Posterior cingulate gyrus (tissue), 11 donors: Measurements from ENCODE around the gene DESI1.
"Not testable (repeated sequence)": the region's sequence is repeated elsewhere in the genome, so short reads cannot be mapped to it uniquely, and the experiment has no call there.

Experiments used
- DNase-seq, 10 donors: peaks; one replicate each; pipeline versions ENCODE4 v3.0.0 to v3.0.0-alpha.2; 2020 to 2021; ENCODE audit warnings: mixed read lengths in 3 of 10
- intact Hi-C: fragments of 100-400 bp; cut with DNase I; formaldehyde crosslinking; loops from one replicate; pipeline ENCODE4 v1.15.1; 2023

DESI1 gene

DNA sequence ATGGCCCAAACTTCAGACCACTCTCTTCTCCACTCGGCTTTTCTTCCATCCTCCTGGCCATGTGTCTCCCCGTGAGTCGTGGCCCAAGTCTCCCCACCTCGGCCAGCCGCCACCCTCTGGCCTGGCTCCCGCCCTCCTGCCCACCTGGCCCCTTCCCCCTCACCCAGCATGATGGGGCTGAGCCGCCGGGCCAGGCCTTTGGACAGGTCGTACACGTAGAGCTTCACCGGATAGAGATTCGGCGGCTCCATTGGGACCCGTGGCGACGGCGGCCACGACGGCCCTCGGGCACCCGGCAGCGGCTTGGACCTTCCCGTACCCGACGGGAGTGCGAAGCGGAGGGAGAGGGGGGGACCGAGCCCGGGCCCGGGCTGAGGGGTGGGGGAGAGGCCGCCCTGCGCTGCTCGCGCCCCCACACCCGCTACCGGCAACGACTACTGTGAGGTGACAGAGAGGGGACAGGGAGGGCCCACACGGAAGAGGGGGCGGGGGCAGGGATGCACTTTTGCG is at the start of gene DESI1:
DESI1 (minus strand) TSS at position 455 of the 510 bp plus-strand sequence; CDS start at position 251, 204 bp downstream.
- intact Hi-C loops = no loop called here
- DNase-seq = peak in 2 of 10 donors; percentile 15 to 86

DNA sequence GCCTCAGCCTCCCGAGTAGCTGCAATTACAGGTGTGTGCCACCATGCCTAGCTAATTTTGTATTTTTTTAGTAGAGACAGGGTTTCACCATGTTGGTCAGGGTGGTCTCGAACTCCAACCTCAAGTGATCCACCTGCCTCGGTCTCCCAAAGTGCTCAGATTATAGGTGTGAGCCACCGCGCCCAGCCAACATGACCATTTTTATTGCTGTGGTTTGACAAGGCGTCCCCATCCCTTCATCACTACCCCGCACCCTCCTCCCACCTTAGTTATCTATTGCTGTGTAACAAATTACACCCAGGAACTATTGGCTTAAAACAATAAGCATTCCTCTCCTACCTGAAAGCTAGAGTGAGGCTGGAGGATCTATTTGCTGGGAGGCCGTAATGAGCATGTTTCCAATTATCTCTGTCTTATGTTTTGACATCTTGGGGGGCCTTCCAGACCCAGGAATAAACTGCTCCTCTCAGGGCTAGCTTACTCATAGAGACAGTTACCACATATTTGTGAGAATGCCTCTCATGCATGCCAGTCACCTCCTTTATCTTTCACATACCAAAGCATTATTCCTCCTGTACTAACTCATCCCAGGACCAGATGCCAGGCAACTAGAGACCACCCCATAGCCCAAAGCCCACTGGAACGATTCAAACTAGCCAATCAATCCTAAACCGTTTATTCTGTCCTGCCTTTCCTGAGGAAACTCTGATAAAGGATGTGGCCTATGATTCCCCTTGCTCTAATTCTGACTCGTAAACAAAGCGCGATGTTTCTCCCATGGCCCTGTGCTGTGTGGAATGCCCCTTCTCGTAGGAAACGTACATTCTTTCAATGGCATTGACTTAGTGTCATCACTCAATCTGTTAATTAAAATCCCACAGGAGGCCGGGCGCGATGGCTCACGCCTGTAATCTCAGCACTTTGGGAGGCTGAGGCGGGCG is 48.4 kb upstream of the DESI1 start:
- no peak for DNase-seq
- intact Hi-C loops = no loop called here

DNA sequence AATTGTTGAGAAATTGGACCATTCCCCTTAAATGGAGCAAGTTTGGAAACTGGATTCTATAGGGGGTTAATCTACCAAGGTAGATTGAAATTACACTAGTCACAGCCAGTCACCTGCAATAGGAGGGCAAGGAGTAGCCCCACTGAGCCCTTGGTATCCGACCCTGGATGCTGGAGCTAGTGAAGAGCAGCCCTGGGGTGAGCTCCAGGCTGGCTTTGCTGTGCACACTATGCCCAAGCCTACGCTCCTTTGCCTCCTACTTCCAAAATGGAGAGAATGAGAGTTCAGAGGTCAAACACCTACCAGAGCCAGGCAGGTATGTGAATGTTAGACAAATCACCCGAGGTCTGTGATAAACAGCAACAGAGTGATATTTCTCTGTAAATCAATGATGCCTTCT is 44.1 kb upstream of the DESI1 start:
- no peak for DNase-seq
- intact Hi-C loops = no loop called here

DNA sequence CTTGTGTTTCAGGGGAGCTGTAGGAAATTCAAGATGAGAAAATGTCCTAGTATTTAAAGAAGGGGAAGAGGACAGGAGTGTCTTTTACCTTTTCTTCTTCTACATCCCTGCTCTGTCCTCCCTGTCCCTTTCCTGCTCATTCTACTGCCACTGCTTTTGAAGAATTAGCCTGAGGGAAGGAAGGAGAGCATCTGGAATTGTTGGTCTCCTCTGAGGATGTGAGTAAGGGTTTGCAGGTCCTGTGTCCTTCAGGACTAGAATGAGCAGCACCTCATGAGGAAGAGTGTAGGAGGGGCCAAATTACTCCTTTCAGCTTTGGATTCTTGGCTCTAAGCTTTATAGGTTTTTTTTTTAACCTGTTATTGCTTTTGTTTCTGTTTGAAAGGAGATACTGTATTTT is 43.6 kb upstream of the DESI1 start:
- DNase-seq = no peak
- intact Hi-C loops = no loop called here

DNA sequence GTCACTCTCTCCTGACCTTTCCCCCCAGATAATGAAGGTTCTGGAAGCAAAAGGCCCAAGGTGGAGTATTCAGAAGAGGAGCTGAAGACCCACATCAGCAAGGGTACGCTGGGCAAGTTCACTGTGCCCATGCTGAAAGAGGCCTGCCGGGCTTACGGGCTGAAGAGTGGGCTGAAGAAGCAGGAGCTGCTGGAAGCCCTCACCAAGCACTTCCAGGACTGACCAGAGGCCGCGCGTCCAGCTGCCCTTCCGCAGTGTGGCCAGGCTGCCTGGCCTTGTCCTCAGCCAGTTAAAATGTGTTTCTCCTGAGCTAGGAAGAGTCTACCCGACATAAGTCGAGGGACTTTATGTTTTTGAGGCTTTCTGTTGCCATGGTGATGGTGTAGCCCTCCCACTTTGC is 42.8 kb upstream of the DESI1 start:
- intact Hi-C loops = not testable (repeated sequence)
- DNase-seq = peak in 1 of 10 donors; percentile 49

DNA sequence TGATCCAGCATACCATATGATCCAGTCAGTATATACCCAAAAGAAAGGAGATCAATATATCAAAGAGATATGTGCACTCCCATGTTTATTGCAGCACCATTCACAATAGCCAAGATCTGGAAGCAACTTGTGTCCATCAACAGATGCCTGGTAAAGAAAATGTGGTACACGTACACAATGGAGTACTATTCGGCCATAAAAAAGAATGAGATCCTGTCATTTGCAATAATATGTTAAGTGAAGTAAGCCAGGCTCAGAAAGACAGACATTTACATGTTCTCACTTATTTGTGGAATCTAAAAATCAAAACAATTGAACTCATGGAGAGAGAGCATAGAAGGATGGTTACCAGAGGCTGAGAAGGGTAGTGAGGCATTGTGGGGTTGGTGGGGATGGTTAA is 40.9 kb upstream of the DESI1 start:
- intact Hi-C loops = no loop called here
- no peak for DNase-seq

DNA sequence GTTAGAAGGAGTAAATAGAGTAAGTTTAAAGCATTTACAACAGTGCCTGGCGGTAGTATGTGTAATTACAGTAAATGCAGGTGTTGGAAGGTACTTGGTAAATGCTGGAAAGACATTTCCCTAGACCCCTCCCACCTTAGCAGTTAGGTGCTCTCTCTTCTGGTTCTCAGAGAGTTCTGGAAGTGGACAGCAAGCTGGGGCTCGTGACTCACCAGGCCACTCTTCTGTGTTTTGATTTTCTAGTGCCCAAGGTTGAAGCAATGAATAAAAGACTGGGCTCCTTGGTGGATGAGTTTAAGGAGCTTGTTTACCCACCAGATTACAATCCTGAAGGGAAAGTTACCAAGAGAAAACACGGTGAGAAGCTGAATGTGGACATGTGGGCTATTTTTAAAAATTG is 40.2 kb upstream of the DESI1 start:
- intact Hi-C loops = no loop called here
- no peak for DNase-seq

DNA sequence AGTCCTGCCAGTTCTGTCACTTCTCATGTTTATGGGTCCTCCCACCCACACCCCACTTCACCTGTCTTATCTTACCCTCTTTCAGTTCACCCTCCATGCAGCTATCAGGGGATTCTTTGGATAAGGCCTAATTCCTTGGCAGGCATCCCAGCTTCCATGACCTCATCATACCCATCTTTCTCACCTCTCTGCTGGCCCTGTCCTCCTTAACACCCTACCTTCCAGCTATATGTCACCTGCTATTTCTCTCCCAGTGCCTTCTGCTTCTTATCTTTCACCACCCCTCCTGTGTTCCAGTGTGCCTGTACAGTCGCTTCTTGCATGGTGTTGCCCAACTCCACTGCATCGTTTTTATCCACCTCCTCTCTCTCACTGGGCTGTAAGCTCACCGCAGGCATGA is 39.6 kb upstream of the DESI1 start:
- intact Hi-C loops = no loop called here
- no peak for DNase-seq

DNA sequence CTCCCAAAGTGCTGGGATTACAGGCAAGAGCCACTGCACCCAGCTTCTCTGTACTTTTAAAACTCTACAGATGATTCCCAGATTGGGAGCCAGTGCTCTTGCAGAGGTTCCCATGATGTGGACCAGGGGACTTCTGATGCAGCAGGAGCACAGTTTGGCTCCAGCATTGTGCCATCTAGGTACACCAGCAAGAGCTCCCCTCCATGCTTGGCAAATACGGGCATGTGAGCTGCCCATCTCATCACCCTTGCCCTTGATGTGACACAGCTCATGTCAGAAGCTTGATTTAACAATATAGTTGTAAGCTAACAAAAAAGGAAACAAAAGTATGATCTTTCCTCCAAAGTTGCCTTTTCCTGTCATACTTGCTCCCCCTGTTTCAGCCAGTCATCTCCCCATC is 39.1 kb upstream of the DESI1 start:
- intact Hi-C loops = no loop called here
- no peak for DNase-seq

DNA sequence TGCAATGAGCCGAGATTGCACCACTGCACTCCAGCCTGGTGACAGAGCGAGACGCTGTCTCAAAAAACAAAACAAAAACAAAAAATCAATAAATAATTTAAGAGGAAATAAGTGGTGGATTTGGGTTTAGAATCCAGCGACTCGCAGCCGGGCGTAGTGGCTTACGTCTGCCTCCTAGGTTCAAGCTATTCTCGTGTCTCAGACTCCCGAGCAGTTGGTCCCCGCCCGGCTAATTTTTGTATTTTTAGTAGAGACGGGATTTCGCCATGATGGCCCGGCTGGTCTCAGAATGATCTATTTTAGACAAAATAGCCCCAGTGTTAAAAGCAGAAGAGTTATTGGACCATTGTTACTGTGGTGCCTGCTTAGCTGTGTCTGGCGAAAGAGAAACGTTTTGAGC is 38.0 kb upstream of the DESI1 start:
- intact Hi-C loops = no loop called here
- no peak for DNase-seq

DNA sequence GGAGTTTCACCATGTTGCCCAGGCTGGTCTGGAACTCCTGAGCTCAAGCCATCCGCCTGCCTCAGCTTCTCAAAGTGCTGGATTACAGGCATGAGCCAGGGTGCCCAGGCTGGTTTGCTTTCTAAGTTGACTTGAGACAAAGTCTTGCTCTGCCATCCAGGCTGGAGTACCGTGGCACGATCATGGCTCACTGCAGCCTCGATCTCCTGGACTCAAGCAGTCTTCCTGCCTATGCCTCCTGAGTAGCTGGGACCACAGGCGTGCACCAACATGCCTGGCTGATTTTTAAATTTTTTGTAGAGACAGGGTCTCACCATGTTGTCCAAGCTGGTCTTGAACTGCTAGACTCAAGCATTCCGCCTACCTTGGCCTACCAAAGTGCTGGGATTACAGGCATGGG is 36.9 kb upstream of the DESI1 start:
- intact Hi-C loops = no loop called here
- no peak for DNase-seq

DNA sequence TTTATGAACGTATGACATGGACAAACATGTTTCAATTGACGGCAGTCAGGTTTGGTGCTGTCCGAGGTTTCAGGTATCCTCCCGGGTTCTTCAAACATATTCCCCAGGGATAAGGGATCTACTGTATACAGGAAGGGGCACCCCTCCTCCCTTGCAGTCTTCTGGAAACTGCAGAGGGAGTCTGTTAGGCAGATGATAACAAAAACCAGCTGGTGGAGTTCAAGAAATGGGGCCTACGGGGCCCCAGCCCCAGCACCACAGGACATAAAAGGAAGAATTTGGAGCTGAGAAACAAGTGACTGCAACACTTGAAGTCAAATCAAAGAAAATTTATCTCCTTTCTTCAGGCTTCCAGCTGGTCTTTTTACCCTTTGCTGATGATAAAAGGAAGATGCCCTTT is 35.7 kb upstream of the DESI1 start:
- no peak for DNase-seq
- intact Hi-C loops = no loop called here

DNA sequence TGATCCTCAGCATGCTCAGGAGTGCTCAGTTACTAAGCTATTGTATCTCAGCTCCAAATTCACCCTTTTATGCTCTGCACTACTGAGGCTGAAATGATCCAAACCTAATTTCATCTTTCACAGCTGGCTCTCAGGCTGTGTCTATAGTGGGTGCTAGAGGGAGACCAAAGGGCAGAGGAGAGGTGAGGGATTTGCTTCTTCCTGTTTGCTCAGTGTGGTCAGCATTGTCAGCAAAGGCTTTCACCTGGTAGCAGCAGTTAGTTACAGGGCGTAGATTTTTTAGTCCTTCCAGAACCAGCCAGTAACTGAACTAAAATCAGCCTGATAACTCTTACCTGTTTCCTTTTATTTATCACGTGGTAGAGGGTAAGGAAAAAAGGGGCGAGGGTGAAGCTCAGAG is 33.5 kb upstream of the DESI1 start:
- intact Hi-C loops = no loop called here
- DNase-seq = no peak

DNA sequence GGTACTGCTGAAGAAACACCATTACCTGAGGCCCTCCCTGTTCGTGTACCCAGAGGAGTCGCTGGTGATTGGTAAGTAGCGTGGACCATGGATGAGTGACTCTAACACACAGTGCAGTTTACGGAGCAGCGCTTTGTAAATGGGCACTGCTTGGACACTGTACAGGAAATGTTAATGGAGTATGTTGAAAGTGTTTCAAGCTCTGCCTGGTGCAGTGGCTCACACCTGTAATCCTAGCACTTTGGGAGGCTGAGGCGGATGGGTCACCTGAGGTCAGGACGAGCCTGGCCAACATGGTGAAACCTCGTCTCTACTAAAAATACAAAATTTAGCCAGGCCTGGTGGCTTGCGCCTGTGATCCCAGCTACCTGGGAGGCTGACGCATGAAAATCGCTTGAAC is 30.0 kb upstream of the DESI1 start:
- intact Hi-C loops = no loop called here
- DNase-seq = no peak

DNA sequence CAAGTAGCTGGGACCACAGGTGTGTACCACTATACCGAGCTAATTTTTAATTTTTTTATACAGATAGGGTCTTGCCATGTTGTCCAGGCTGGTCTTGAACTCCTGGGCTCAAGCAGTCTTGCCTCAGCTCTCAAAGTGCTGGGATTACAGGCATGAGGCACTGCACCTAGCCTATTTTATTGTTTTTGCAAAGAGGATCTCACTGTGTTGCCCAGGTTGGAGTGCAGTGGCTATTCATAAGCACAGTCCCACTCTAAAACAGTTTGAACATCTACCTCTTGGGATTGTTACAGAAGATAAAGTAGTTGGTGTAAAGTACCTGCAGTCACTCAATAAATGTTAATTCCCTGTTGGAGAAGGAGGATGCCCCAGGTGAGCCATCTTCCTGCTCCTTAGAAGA is 29.4 kb upstream of the DESI1 start:
- intact Hi-C loops = no loop called here
- no peak for DNase-seq

DNA sequence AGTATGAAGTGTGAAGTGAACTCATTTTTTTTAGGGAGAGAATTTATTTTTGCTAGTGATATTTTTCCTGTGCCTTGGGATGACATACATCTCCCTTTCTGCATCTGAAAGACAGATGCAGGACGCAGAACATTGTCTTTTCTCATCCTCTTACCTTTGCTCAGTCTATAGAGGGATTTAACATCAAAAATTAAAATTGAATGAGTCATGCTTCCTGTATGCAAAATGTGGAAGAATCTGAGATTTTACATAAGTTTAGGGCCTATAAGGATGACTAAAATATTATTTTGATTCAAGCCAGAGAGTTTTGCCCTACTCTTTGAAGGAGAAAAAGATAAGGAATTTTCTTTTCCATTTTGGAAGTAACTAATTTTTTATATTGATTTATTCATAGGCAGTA is 27.6 kb upstream of the DESI1 start:
- intact Hi-C loops = no loop called here

DNA sequence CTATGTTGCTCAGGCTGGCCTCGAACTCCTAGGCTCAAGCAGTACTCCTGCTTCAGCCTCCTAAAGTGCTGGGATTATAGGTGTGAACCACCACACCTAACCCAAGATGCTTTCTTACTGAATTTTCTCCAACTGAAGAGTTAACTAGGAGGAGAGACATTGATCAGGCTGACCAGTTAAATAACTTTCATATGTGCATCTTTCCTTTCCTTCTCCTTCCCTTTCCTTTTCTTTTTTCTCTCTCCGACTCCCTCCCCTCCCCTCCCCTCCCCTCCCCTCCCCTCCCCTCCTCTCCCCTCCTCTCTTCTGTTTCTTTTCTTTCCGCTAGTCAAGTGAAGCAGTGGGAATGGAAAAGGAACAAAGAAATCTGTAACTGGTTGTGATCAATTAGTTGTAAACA is 26.9 kb upstream of the DESI1 start:
- intact Hi-C loops = no loop called here
- no peak for DNase-seq

More for the DNA sequence above, 27.6 kb upstream of the DESI1 start:
- DNase-seq = no peak

DNA sequence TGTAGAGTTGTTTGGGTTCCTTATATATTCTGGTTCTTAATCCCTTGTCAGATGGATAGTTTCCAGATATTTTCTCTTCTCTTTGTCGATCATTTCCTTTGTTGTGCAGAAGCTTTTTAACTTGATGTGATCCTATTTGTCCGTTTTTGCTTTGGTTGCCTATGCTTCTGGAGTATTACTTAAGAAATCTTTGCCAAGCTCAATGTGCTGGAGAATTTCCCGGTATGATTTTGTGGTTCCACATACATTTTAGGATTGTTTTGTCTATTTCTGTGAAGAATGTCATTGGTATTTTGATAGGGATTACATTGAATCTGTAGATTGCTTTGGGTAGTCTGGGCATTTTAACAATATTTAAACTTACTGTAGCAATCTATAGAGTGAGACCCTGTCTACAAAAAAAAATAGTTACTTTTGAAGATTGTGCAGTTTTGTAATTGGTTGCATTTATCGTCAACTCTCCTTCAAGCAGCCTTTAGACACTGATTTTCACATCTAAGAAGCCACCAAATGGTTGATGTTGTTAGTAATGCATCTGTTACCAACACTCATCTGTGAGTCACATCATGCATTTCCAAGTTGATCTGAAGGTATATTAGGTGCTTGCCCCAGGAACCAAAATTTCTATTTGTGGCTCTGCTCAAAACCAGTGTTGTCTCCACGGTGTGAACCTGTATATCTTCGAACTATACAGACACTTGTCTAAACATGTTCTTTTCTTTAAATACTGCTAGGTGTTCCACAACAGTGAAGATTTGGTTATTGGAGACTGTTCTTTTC is 21.7 kb upstream of the DESI1 start:
- intact Hi-C loops = no loop called here
- DNase-seq = no peak

DNA sequence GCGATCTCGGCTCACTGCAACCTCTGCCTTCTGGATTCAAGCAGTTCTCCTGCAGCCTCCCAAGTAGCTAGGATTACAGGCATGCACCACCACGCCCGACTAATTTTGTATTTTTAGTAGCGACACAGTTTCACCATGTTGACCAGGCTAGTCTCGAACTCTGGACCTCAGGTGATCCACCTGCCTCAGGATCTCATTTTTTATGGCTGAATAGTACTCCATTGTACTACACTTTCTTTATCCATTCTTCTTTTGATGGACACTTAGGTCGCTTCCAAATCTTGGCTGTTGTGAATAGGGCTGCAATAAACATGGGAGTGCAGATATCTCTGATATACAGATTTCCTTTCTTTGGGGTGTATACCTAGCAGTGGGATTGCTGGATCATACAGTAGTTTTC is 21.0 kb upstream of the DESI1 start:
- DNase-seq = no peak
- intact Hi-C loops = no loop called here

DNA sequence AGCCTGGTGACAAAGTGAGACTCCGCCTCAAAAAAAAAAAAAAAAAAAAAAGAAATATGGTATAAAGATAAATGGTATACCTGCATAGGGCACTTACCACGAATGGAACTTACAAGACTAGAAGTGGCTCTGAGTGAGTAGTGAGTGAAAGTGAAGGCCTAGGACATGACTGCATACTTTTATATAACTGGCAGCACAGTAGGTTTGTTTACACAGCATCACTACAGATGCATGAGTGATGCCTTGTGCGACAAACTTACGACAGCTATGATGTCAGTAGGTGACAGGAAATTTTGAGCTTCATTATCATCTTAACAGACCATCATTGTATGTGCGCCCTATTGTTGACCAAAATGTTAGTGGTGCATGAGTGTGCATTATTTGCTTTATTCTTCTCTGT is 17.9 kb upstream of the DESI1 start:
- intact Hi-C loops = no loop called here
- DNase-seq = no peak

DNA sequence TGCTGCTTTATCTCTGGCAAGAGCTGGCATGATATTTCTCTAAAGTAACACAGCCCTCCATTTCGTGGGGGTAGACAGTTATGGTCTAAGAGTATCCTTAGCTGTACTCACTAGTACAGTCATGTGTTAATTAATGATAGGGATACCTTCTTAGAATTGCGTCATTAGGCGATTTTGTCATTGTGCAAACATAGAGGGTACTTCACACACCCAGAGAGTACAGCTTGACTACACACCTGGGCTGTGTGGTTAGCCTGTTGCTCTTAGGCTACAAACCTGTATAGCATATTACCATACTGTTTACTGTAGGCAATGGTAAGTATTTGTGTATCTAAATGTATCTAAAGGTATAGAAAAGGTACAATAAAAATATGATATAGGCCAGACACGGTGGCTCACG is 17.3 kb upstream of the DESI1 start:
- intact Hi-C loops = no loop called here
- DNase-seq = no peak

DNA sequence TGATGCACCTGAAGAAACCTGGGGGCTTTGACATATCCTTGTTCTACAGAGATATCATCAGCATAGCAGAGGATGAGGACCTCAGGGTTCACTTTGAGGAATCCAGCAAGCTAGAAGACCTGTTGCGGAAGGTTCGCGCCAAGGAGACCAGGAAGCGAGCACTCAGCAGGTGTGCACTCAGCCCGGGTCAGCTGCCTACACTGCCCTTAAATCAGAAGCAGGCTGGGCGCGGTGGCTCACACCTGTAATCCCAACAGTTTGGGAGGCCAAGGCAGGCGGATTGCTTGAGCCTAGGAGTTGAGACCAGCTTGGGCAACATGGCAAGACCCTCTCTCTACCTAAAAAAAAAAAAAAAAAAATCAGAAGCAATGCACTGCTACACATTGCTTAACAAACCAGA is 16.8 kb upstream of the DESI1 start:
- intact Hi-C loops, DNase-seq: not testable (repeated sequence)
